ENCODE data around the gene RHOF.

DNA sequence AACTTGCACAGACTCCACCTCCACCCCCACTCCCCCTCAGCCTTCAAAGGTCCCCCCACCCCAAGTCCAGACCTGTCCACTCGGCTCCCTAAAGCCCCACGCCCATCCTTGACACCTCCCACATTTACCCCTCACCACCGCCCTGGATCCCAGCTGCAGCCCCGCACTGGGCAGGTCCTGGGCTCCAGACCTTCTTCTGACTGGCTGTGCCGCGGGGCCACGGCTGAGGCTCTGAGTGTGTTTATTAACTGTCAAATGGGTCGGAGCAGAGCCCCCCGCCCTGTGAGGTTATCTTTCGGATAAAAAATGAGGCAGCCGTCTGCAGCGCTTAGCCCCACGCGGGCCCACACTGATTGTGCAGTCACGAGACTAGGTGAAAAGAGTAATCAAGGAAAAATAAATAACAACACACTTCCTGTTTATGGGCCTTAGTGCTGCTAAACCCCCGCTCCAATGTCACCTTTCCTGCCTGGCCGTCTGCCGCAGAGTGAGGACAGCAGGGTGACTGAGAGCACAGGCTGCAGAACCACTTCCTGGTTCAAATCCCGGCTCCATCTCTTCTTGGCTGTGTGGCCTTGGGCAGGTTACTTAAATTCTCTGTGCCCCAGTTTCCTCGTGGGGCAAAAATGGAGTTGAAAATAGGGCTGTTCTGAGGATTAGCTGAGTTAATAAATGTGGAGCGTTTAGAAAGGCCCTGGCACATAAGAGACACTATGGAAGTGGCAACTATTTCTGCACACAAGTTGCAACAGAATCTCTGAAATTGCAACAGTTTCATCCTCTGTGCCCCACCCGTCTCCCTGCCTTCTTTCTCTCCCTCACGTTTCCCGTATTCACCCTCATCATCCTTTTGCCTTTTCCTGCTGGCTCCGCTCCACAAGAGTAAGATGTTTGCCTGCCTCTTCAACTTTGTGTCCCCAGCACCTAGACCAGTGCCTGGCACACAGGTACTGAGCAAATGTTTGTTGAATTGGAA is 19.7 kb upstream of the RHOF start:
- TF ChIP-seq, protein P1, sequence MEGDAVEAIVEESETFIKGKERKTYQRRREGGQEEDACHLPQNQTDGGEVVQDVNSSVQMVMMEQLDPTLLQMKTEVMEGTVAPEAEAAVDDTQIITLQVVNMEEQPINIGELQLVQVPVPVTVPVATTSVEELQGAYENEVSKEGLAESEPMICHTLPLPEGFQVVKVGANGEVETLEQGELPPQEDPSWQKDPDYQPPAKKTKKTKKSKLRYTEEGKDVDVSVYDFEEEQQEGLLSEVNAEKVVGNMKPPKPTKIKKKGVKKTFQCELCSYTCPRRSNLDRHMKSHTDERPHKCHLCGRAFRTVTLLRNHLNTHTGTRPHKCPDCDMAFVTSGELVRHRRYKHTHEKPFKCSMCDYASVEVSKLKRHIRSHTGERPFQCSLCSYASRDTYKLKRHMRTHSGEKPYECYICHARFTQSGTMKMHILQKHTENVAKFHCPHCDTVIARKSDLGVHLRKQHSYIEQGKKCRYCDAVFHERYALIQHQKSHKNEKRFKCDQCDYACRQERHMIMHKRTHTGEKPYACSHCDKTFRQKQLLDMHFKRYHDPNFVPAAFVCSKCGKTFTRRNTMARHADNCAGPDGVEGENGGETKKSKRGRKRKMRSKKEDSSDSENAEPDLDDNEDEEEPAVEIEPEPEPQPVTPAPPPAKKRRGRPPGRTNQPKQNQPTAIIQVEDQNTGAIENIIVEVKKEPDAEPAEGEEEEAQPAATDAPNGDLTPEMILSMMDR (IDR thresholded peaks at IDR 0.05; ENCODE audit: low read depth, low read length) = no peak
- no peak for TF ChIP-seq MYC (IDR thresholded peaks at IDR 0.05; ENCODE audit: low read depth, low read length)
